Retinal pigment epithelial cell (primary cell): Measurements from ENCODE around the gene MRPL49.

Experiments
- DNase-seq: peaks from one replicate; pipeline ENCODE4 v3.0.0-alpha.2; 2010; ENCODE audit warnings: low read depth
- H3K4me3 ChIP-seq: 2 replicates; pipeline ENCODE4 v1.5.1; 2011; ENCODE audit warnings: mild to moderate bottlenecking, low read length, control low read depth, moderate library complexity
- TF ChIP-seq, protein P1 (sequence below): conservative IDR thresholded peaks from 2 replicates; pipeline ENCODE4 v1.5.1; 2011; ENCODE audit warnings: low read depth, low read length, control low read depth, inconsistent platforms

MRPL49 gene

GRCh38 chr11:65110354-65110861 is 11.7 kb upstream of the MRPL49 start:
- TF ChIP-seq, protein P1, sequence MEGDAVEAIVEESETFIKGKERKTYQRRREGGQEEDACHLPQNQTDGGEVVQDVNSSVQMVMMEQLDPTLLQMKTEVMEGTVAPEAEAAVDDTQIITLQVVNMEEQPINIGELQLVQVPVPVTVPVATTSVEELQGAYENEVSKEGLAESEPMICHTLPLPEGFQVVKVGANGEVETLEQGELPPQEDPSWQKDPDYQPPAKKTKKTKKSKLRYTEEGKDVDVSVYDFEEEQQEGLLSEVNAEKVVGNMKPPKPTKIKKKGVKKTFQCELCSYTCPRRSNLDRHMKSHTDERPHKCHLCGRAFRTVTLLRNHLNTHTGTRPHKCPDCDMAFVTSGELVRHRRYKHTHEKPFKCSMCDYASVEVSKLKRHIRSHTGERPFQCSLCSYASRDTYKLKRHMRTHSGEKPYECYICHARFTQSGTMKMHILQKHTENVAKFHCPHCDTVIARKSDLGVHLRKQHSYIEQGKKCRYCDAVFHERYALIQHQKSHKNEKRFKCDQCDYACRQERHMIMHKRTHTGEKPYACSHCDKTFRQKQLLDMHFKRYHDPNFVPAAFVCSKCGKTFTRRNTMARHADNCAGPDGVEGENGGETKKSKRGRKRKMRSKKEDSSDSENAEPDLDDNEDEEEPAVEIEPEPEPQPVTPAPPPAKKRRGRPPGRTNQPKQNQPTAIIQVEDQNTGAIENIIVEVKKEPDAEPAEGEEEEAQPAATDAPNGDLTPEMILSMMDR, result peak; percentile 97
- H3K4me3 ChIP-seq, result no peak overlapping the region
- DNase-seq, result no peak

- H3K4me3 ChIP-seq, result no peak overlapping the region
- DNase-seq, result no peak
- TF ChIP-seq, protein P1, result no peak
Measured at GRCh38 chr11:65111159-65111743, 10.9 kb upstream of the MRPL49 start.

GRCh38 chr11:65111744-65112545 is 10.2 kb upstream of the MRPL49 start, which contains the start of gene TM7SF2:
TSS of gene TM7SF2 (plus strand) at chr11:65111872. CDS start at chr11:65112016, 144 bp downstream.
- peak within 1 kb of the TSS; percentile 79 for H3K4me3 ChIP-seq
- TF ChIP-seq, protein P1, result no peak
- DNase-seq, result peak; percentile 77

GRCh38 chr11:65112546-65113360 is 9.4 kb upstream of the MRPL49 start:
- TF ChIP-seq, protein P1, result peak; percentile 76
- no peak for DNase-seq
- H3K4me3 ChIP-seq, result peak overlapping the region; percentile 79

GRCh38 chr11:65113361-65113756 is 8.8 kb upstream of the MRPL49 start:
- H3K4me3 ChIP-seq, result peak overlapping the region; percentile 79
- TF ChIP-seq, protein P1, result no peak
- no peak for DNase-seq

- no peak for DNase-seq
- no peak overlapping the region for H3K4me3 ChIP-seq
Measured at GRCh38 chr11:65113839-65114238, 8.3 kb upstream of the MRPL49 start.

More at GRCh38 chr11:65113839-65114238, 8.3 kb upstream of the MRPL49 start:
- TF ChIP-seq, protein P1, result no peak
